H1 (cell line): Measurements from ENCODE around the gene MOV10L1.

Experiments used
- BCL11A ChIP-seq, 2 experiments: IDR thresholded peaks; one replicate each; pipeline ENCODE4 v1.6.1; 2011; ENCODE audit warnings: low read depth in 2 of 2, low read length in 2 of 2, mild to moderate bottlenecking in 2 of 2
- CHD2 ChIP-seq: IDR thresholded peaks from 2 replicates; pipeline ENCODE4 v1.6.1; 2012; ENCODE audit warnings: low read length, improper control_type of control experiment
- CTCF ChIP-seq, 3 experiments: IDR thresholded peaks; 1 replicate in 2 of 3; 2 replicates in 1 of 3; pipeline versions ENCODE4 v1.5.1 to v1.6.1; 2011; ENCODE audit warnings: low read length in 3 of 3, mild to moderate bottlenecking in 3 of 3, inconsistent platforms in 2 of 3, low read depth in 1 of 3, moderate library complexity in 1 of 3; ENCODE audit not compliant: insufficient read depth in 1 of 3; ENCODE audit errors: control extremely low read depth in 1 of 3
- PHF8 ChIP-seq: fragments of 200-600 bp; sonication (generic); conservative IDR thresholded peaks from 2 replicates; pipeline ENCODE4 v1.7.1; 2012; ENCODE audit warnings: low read depth, mild to moderate bottlenecking, inconsistent platforms, low read length, moderate library complexity
- POLR2A ChIP-seq, 2 experiments: IDR thresholded peaks; 1 replicate in 1 of 2; 2 replicates in 1 of 2; pipeline ENCODE4 v1.6.1; 2011; ENCODE audit warnings: low read depth in 2 of 2, low read length in 2 of 2, mild to moderate bottlenecking in 2 of 2; ENCODE audit errors: control extremely low read depth in 1 of 2
- SRF ChIP-seq: IDR thresholded peaks from 2 replicates; pipeline ENCODE4 v1.6.1; 2011; ENCODE audit warnings: mild to moderate bottlenecking, low read depth, low read length, moderate library complexity
- SUZ12 ChIP-seq: fragments of 200-600 bp; sonication (generic); IDR thresholded peaks from 2 replicates; pipeline ENCODE4 v1.6.1; 2012; ENCODE audit warnings: mild to moderate bottlenecking, inconsistent platforms, low read length, moderate library complexity, mixed read lengths
- USF2 ChIP-seq: IDR thresholded peaks from 2 replicates; pipeline ENCODE4 v1.6.1; 2011; ENCODE audit warnings: low read length, improper control_type of control experiment
- ZNF274 ChIP-seq: IDR thresholded peaks from 2 replicates; pipeline ENCODE4 v1.7.0; 2012; ENCODE audit warnings: low read length, borderline replicate concordance; ENCODE audit errors: extremely low read depth

GRCh38 chr22:50188356-50188755 is 98.5 kb downstream of the MOV10L1 start:
- TF ChIP-seq CTCF (IDR thresholded peaks at IDR 0.05; ENCODE audit: control extremely low read depth in 1 of 3, insufficient read depth in 1 of 3, low read depth in 1 of 3, low read length in 3 of 3) (no peak), PHF8 (no peak), CHD2 (no peak), ZNF274 (no peak), POLR2A (IDR thresholded peaks at IDR 0.05; ENCODE audit: control extremely low read depth in 1 of 2, low read depth in 2 of 2, low read length in 2 of 2) (no peak), BCL11A (IDR thresholded peaks at IDR 0.05; ENCODE audit: low read depth in 2 of 2, low read length in 2 of 2) (no peak), USF2 (no peak), SUZ12 (no peak), SRF (no peak)
